ENCODE measurements around the gene RAX.
A peak's percentile ranks its signal among the peaks of the same experiment; 100 is the strongest.

The RAX gene

GRCh38 chr18:59271606-59272220 lies 1.5 kb downstream of the RAX start:
- DNase-seq (ENCODE audit: insufficient read length) = no peak
- no peak for FAIRE-seq
- no peak for TF ChIP-seq TAF1 (IDR thresholded peaks at IDR 0.05; ENCODE audit: borderline replicate concordance, low read depth, low read length)
- TF ChIP-seq POLR2A (IDR thresholded peaks at IDR 0.05; ENCODE audit: low read depth, low read length) = no peak
- TF ChIP-seq POLR2AphosphoS5 (IDR thresholded peaks at IDR 0.05; ENCODE audit: low read depth, low read length) = no peak

GRCh38 chr18:59270689-59271257 lies 2.5 kb downstream of the RAX start:
- FAIRE-seq (no peak), DNase-seq (ENCODE audit: insufficient read length) (no peak)
- TF ChIP-seq POLR2A (IDR thresholded peaks at IDR 0.05; ENCODE audit: low read depth, low read length) (no peak), POLR2AphosphoS5 (IDR thresholded peaks at IDR 0.05; ENCODE audit: low read depth, low read length) (no peak), TAF1 (IDR thresholded peaks at IDR 0.05; ENCODE audit: borderline replicate concordance, low read depth, low read length) (no peak)

GRCh38 chr18:59269563-59270119 lies 3.6 kb downstream of the RAX start:
- FAIRE-seq (no peak), DNase-seq (ENCODE audit: insufficient read length) (no peak)
- no peak for TF ChIP-seq POLR2A (IDR thresholded peaks at IDR 0.05; ENCODE audit: low read depth, low read length)
- TF ChIP-seq POLR2AphosphoS5 (IDR thresholded peaks at IDR 0.05; ENCODE audit: low read depth, low read length) = no peak
- no peak for TF ChIP-seq TAF1 (IDR thresholded peaks at IDR 0.05; ENCODE audit: borderline replicate concordance, low read depth, low read length)

GRCh38 chr18:59268721-59269562 lies 4.3 kb downstream of the RAX start:
- DNase-seq (ENCODE audit: insufficient read length) = peak; percentile 61
- no peak for FAIRE-seq
- TF ChIP-seq TAF1 (IDR thresholded peaks at IDR 0.05; ENCODE audit: borderline replicate concordance, low read depth, low read length) (no peak), POLR2AphosphoS5 (IDR thresholded peaks at IDR 0.05; ENCODE audit: low read depth, low read length) (no peak), POLR2A (IDR thresholded peaks at IDR 0.05; ENCODE audit: low read depth, low read length) (no peak)

GRCh38 chr18:59268127-59268720 lies 5.0 kb downstream of the RAX start:
- TF ChIP-seq POLR2A (IDR thresholded peaks at IDR 0.05; ENCODE audit: low read depth, low read length) = no peak
- TF ChIP-seq POLR2AphosphoS5 (IDR thresholded peaks at IDR 0.05; ENCODE audit: low read depth, low read length) = no peak
- no peak for TF ChIP-seq TAF1 (IDR thresholded peaks at IDR 0.05; ENCODE audit: borderline replicate concordance, low read depth, low read length)
- DNase-seq (ENCODE audit: insufficient read length) (no peak), FAIRE-seq (no peak)

DNA sequence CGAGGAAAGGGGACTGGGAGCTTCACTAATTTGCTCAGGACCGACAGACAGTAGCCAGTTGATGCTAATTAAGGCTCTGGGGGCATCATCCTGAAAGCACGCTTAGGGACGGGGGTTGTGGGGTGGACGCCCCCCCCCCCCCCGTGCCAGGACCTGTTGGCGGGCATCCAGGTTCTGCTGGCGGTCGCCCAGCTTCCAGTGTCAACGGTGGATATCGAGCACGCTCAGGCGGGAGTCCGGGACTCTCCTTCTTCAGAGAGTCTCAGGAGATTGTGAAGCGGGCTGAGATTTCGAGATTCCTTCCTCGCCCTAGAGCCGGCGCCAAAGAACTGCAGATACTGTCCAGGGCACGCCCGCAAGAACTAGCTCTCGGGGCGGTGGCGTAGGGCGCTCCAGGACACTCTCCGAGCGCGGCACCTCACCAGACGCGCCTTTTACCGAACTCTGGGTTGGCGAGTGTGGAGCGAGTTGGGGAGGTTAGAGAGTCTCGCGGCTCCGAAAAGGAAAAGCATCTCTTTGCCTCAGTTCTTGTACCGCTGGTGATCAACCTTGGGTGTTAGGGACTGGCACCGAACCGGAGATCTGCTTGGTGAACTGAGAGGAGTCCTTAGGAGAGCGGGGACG lies 5.6 kb downstream of the RAX start:
- no peak for DNase-seq (ENCODE audit: insufficient read length)
- no peak for FAIRE-seq
- no peak for TF ChIP-seq POLR2AphosphoS5 (IDR thresholded peaks at IDR 0.05; ENCODE audit: low read depth, low read length)
- no peak for TF ChIP-seq TAF1 (IDR thresholded peaks at IDR 0.05; ENCODE audit: borderline replicate concordance, low read depth, low read length)
- no peak for TF ChIP-seq POLR2A (IDR thresholded peaks at IDR 0.05; ENCODE audit: low read depth, low read length)

GRCh38 chr18:59266886-59267502 lies 6.3 kb downstream of the RAX start:
- DNase-seq (ENCODE audit: insufficient read length) = no peak
- FAIRE-seq = no peak
- no peak for TF ChIP-seq TAF1 (IDR thresholded peaks at IDR 0.05; ENCODE audit: borderline replicate concordance, low read depth, low read length)
- no peak for TF ChIP-seq POLR2A (IDR thresholded peaks at IDR 0.05; ENCODE audit: low read depth, low read length)
- no peak for TF ChIP-seq POLR2AphosphoS5 (IDR thresholded peaks at IDR 0.05; ENCODE audit: low read depth, low read length)

GRCh38 chr18:59266459-59266858 lies 6.8 kb downstream of the RAX start:
- DNase-seq (ENCODE audit: insufficient read length) (no peak), FAIRE-seq (no peak)
- TF ChIP-seq POLR2A (IDR thresholded peaks at IDR 0.05; ENCODE audit: low read depth, low read length) (no peak), TAF1 (IDR thresholded peaks at IDR 0.05; ENCODE audit: borderline replicate concordance, low read depth, low read length) (no peak), POLR2AphosphoS5 (IDR thresholded peaks at IDR 0.05; ENCODE audit: low read depth, low read length) (no peak)

GRCh38 chr18:59265974-59266369 lies 7.3 kb downstream of the RAX start:
- no peak for TF ChIP-seq TAF1 (IDR thresholded peaks at IDR 0.05; ENCODE audit: borderline replicate concordance, low read depth, low read length)
- TF ChIP-seq POLR2A (IDR thresholded peaks at IDR 0.05; ENCODE audit: low read depth, low read length) = no peak
- no peak for TF ChIP-seq POLR2AphosphoS5 (IDR thresholded peaks at IDR 0.05; ENCODE audit: low read depth, low read length)
- no peak for FAIRE-seq
- no peak for DNase-seq (ENCODE audit: insufficient read length)

DNA sequence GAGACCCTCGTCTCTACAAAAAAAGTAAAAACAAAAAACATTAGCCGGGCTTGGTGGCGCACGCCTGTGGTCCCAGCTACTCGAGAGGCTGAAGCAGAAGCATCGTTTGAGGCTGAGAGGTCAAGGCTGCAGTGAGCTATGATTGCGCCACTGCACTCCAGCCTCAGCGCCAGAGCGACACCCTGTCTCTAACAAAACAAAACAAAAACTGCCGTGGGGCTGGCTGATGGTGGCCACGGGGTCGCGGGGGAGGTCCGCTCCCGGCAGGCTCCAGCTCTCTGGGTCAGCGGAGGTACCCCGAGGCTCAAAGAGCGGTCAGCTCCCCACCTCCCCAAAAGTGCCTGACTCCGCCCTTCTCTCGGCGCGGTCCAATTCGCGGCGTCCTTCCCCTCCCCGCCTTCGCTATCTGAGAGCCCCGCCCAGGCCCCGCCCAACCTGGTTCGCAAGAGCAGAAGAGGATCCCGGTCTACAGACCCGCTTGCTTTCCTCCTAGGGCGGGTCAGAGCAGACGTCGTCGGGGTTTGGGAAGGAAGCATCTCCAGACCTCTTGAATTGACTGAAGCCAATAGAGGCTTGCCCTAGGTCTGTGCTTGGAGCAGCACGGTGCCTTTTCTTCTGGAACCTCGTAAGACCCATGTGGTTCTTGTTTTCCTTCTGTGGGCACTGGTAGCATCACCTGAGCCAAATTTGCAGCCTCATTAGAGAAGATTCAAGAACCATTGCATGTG lies 7.8 kb downstream of the RAX start:
- no peak for FAIRE-seq
- no peak for TF ChIP-seq TAF1 (IDR thresholded peaks at IDR 0.05; ENCODE audit: borderline replicate concordance, low read depth, low read length)
- no peak for TF ChIP-seq POLR2AphosphoS5 (IDR thresholded peaks at IDR 0.05; ENCODE audit: low read depth, low read length)
- no peak for TF ChIP-seq POLR2A (IDR thresholded peaks at IDR 0.05; ENCODE audit: low read depth, low read length)
- no peak for DNase-seq (ENCODE audit: insufficient read length)

Data from GM12892 (cell line).